Muscle of leg (tissue), 11 donors: ENCODE measurements around the gene PDE6G. TPM values are rescaled to one million over a fixed set of nuclear protein-coding genes. Genes with fewer than 3 reads are reported as not detected.

Source experiments
- DNase-seq: peaks from one replicate; pipeline ENCODE4 v3.0.0; 2013
- H3K27ac ChIP-seq: one replicate; pipeline ENCODE4 v1.5.1; 2013; ENCODE audit warnings: mild to moderate bottlenecking, low read length, control low read depth
- H3K27me3 ChIP-seq: one replicate; pipeline ENCODE4 v1.6.1; 2013; ENCODE audit warnings: low read length; ENCODE audit not compliant: control insufficient read depth, insufficient read depth
- H3K36me3 ChIP-seq: one replicate; pipeline ENCODE4 v1.6.1; 2013; ENCODE audit warnings: low read length; ENCODE audit not compliant: control insufficient read depth, insufficient read depth
- H3K4me1 ChIP-seq: one replicate; pipeline ENCODE4 v1.6.1; 2013; ENCODE audit warnings: low read length; ENCODE audit not compliant: control insufficient read depth, insufficient read depth
- H3K4me3 ChIP-seq: one replicate; pipeline ENCODE4 v1.5.1; 2013; ENCODE audit warnings: low read length, control low read depth
- H3K9me3 ChIP-seq: replicated peaks from 2 replicates; pipeline ENCODE4 v1.6.1; 2013; ENCODE audit warnings: low read depth, low read length; ENCODE audit not compliant: control insufficient read depth
- WGBS: methylation state at CpG from one replicate; pipeline ENCODE4 v1.1.5; 2013; ENCODE audit warnings: missing lambda C conversion rate; ENCODE audit not compliant: insufficient coverage; 5-methylcytosine and 5-hydroxymethylcytosine counted together
- polyA plus RNA-seq, 8 donors: library from polyadenylated mRNA; unstranded; fragments of 120-200 nt; gene quantifications; one replicate each; pipeline versions ENCODE4 v1.2.1 to v1.2.3, GENCODE V29; 2013; ENCODE audit warnings: inconsistent platforms in 1 of 8, low replicate concordance in 1 of 8; ENCODE audit not compliant: insufficient read length in 8 of 8, insufficient read depth in 1 of 8
- total RNA-seq: library from RNA; stranded (reverse); fragments of 120-200 nt; gene quantifications from one replicate; pipeline ENCODE4 v1.2.4, GENCODE V29; 2013

PDE6G gene
- total and polyA plus RNA-seq, 9 donors: 1.9 to 5.8 (median 3.4) TPM

- Histone ChIP-seq H3K4me1 (peaks cover 14% of the 10 kb centered on the region), H3K4me3 (no peak overlapping the region), H3K27ac (no peak overlapping the region), H3K9me3 (no peaks in the 10 kb centered on the region), H3K27me3 (no peaks in the 10 kb centered on the region), H3K36me3 (peaks cover 76% of the 10 kb centered on the region)
- DNase-seq: no peak
- WGBS: 90% methylated on average over 40 of the region's 41 CpGs
Observed at GRCh38 chr17:81687770-81688541, 31.6 kb upstream of the PDE6G start.

- Histone ChIP-seq H3K4me1 (peaks cover 26% of the 10 kb centered on the region), H3K4me3 (no peak overlapping the region), H3K9me3 (no peaks in the 10 kb centered on the region), H3K27me3 (no peaks in the 10 kb centered on the region), H3K27ac (no peak overlapping the region), H3K36me3 (peaks cover 63% of the 10 kb centered on the region)
- no peak for DNase-seq
- 92% methylated on average over 20 of the region's 20 CpGs for WGBS
Observed at GRCh38 chr17:81686614-81687013, 30.3 kb upstream of the PDE6G start.

GRCh38 chr17:81685108-81685507 lies 28.8 kb upstream of the PDE6G start:
- H3K27ac ChIP-seq: no peak overlapping the region
- H3K36me3 ChIP-seq: peaks cover 58% of the 10 kb centered on the region
- no peak for DNase-seq
- peak overlapping the region; percentile 76 for H3K4me3 ChIP-seq
- peaks cover 26% of the 10 kb centered on the region for H3K4me1 ChIP-seq
- WGBS: 84% methylated on average over 11 of the region's 12 CpGs
- H3K27me3 ChIP-seq: no peaks in the 10 kb centered on the region
- H3K9me3 ChIP-seq: no peaks in the 10 kb centered on the region

DNA sequence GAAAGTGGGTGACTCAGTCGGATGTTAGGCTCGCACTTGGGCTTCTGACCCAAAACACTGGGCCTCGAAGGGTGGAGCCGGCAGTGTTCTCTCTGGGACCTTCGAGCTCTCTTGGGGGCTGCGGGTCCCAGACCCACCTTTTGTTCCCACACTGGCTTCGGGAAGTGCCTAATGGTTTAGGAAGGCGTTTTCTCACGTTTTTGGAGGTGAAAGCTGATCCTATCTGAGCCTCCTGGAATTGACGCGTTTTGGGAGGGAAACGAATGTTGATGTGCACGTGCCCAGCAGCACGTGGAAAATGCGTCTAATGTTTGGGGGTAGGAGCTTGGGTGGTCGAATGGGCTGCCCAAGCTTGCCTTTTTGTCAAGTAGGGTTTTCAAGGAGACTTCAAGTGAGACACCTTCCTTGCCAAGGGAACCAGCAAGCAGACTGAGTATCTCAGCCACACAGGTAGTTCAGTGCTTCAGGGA lies 28.1 kb upstream of the PDE6G start:
- Histone ChIP-seq H3K36me3 (peaks cover 52% of the 10 kb centered on the region), H3K27ac (peak overlapping the region; percentile 13), H3K4me3 (peak overlapping the region; percentile 76), H3K27me3 (no peaks in the 10 kb centered on the region), H3K4me1 (peaks cover 26% of the 10 kb centered on the region), H3K9me3 (no peaks in the 10 kb centered on the region)
- 4% methylated on average over 16 of the region's 16 CpGs for WGBS
- no peak for DNase-seq

DNA sequence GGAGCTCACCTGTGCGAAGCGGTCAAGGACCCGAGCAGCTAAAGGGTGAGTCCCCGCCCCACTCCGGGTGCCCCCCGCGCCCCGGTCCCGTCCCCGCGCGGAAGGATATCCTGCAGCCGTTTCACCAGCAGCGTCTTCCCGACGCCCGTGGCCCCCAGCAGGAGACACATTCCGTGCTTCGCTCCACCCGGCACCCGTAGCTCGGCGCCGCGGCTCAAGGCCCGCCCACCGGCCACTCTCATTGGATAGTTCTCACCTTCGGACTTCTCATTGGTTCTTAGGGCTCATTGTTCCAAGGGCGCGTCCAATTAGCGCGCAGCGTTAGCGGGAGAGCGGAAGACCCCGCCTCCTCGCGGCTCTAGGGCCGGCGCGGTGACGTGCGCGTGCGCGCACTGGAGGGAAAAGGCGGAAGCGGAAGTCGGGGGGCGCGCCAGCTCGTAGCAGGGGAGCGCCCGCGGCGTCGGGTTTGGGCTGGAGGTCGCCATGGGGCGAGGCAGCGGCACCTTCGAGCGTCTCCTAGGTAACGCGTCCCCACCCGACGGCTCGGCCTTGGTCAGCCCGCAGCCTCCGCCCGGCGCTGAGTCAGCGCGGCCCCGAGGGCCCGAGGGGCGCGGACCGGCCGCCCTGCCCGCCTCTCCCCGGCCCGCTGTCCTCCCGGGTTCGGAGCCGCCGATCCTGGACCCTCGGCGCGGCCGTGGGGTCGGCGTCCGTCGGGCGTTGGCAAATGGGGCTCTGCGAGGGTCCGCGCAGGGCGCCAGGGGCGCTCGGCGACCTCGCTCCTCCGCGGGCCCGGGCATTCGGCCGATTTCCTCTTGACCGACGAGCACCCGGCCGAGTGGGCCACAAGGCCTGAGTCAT lies 27.5 kb upstream of the PDE6G start, which contains the start of the genes ARL16 and HGS:
TSS of gene ARL16 (minus strand) at position 214 of the 858 bp plus-strand sequence. CDS start at position 170, 44 bp downstream.
TSS of gene HGS (plus strand) at position 428 of the 858 bp plus-strand sequence. CDS start at position 484, 56 bp downstream.
- peak within 1 kb of the TSS; percentile 76 for H3K4me3 ChIP-seq
- no peaks in the 10 kb centered on the region for H3K9me3 ChIP-seq
- under 1% methylated on average over 112 of the region's 112 CpGs for WGBS
- peaks cover 26% of the 10 kb centered on the region for H3K4me1 ChIP-seq
- H3K27me3 ChIP-seq: no peaks in the 10 kb centered on the region
- peak within 1 kb of the TSS; percentile 32 for H3K27ac ChIP-seq
- DNase-seq: peak; percentile 100
- H3K36me3 ChIP-seq: peaks cover 45% of the 10 kb centered on the region

DNA sequence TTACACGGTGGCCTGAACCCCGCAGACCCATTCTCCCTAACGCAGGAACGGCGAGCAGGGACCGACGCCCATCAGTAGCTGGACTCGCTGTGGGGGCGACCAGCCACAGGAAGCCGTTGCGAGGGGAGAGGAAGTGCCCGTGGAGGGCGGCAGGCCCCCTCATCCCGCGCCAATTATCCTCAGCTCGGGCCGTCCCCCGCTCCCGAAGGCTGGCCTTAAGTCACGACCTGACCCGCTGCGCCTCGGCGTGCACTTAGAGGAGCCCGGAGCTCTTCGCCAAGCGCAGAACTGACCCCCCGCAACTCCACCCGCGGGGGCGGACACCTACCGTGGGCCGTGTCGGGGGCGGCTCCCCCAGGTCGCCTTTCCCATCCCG lies 26.9 kb upstream of the PDE6G start:
- 0% methylated on average over 37 of the region's 37 CpGs for WGBS
- peaks cover 39% of the 10 kb centered on the region for H3K36me3 ChIP-seq
- H3K9me3 ChIP-seq: no peaks in the 10 kb centered on the region
- H3K4me1 ChIP-seq: peaks cover 26% of the 10 kb centered on the region
- H3K4me3 ChIP-seq: peak overlapping the region; percentile 76
- H3K27ac ChIP-seq: peak overlapping the region; percentile 32
- no peaks in the 10 kb centered on the region for H3K27me3 ChIP-seq
- no peak for DNase-seq

DNA sequence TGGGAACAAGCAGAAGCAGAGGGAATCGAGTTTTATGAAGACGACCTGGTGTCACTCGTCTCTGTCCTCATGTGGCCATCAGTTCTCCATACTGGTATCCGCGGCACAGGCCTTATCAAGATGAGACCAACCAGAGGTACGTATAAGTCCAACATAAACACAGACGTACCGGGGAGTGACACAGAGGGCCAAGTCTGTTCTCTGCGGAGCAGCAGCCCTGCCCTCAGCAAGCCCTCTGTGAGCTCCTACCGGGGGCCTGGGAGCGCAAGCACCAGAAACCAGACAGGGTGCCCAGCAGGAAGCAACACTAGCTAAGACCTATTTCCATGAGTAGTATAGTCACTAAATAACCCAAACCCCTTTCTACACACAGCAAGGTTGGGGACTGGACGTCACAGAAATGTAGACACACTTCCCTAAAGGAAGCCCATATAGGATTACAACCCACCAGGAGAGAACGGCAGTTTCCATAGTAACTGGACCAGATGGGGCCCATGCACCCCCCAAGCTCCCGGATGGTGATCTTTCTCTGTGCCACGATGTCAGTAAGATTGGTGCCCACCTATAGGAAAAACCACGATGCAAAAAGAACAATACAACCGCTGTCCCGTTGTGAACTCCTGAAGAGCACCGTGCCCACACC lies 26.3 kb upstream of the PDE6G start:
- H3K27ac ChIP-seq: no peak overlapping the region
- no peak for DNase-seq
- H3K4me1 ChIP-seq: peaks cover 26% of the 10 kb centered on the region
- peak overlapping the region; percentile 76 for H3K4me3 ChIP-seq
- no peaks in the 10 kb centered on the region for H3K27me3 ChIP-seq
- 37% methylated on average over 16 of the region's 19 CpGs for WGBS
- H3K9me3 ChIP-seq: no peaks in the 10 kb centered on the region
- H3K36me3 ChIP-seq: peaks cover 34% of the 10 kb centered on the region

DNA sequence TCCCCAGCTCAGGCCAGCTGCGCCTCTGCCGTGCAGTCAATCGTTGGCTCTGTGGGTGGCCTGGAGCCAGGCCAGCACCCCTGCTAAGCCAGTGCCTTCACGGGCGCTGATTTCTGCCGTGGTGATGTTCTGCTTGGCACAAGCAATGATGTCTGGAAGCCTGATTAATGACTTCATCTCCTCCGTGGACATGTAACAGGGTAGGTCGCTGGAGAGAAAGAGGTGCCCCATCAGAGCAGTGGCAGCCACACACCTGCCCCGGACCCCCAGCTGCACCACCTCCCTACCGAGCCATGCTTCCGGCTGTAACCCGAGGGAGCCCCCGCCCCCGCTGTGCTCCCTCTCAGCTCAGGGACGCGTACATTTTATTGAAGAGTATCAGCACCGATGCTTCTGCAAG lies 25.3 kb upstream of the PDE6G start:
- no peak for DNase-seq
- no peak overlapping the region for H3K4me3 ChIP-seq
- WGBS: 73% methylated on average over 15 of the region's 17 CpGs
- peaks cover 24% of the 10 kb centered on the region for H3K36me3 ChIP-seq
- H3K27ac ChIP-seq: no peak overlapping the region
- no peaks in the 10 kb centered on the region for H3K9me3 ChIP-seq
- H3K27me3 ChIP-seq: no peaks in the 10 kb centered on the region
- H3K4me1 ChIP-seq: peaks cover 26% of the 10 kb centered on the region

- Histone ChIP-seq H3K4me1 (peaks cover 21% of the 10 kb centered on the region), H3K36me3 (peaks cover 11% of the 10 kb centered on the region), H3K27ac (no peak overlapping the region), H3K9me3 (no peaks in the 10 kb centered on the region), H3K27me3 (no peaks in the 10 kb centered on the region), H3K4me3 (no peak overlapping the region)
- 82% methylated on average over 11 of the region's 11 CpGs for WGBS
- no peak for DNase-seq
Observed at GRCh38 chr17:81680150-81680549, 23.8 kb upstream of the PDE6G start.
